AG04449 (cell line): ENCODE results near the gene ECI1.
"Not testable (repeated sequence)": the region's sequence is repeated elsewhere in the genome, so short reads cannot be mapped to it uniquely, and the experiment has no call there.

Experiments
- CTCF ChIA-PET: fragments of 350-600 bp; formaldehyde crosslinking; extraction: SDS; loops from one replicate; lab custom pipeline; 2021; ENCODE audit warnings: antibody characterized with exemption; lab: Yijun Ruan, JAX
- POLR2A ChIA-PET: fragments of 400-600, 350-600 bp; formaldehyde crosslinking; extraction: SDS; loops from one replicate; lab custom pipeline; 2020; ENCODE audit warnings: antibody characterized with exemption, inconsistent platforms; lab: Yijun Ruan, JAX
- DNase-seq: peaks from one replicate; pipeline ENCODE4 v3.0.0-alpha.2; 2010; ENCODE audit warnings: low read depth, low spot score
- H3K4me3 ChIP-seq: 2 replicates; pipeline ENCODE4 v1.5.1; 2011; ENCODE audit warnings: low read depth, mild to moderate bottlenecking, control low read depth, low read length
- TF ChIP-seq, protein P1 (sequence below): IDR thresholded peaks from one replicate; pipeline ENCODE4 v1.5.1; 2011; ENCODE audit warnings: mild to moderate bottlenecking, moderate library complexity, low read length, control low read depth, inconsistent platforms; ENCODE audit not compliant: insufficient read depth; ENCODE audit errors: missing control alignments

Gene ECI1

DNA sequence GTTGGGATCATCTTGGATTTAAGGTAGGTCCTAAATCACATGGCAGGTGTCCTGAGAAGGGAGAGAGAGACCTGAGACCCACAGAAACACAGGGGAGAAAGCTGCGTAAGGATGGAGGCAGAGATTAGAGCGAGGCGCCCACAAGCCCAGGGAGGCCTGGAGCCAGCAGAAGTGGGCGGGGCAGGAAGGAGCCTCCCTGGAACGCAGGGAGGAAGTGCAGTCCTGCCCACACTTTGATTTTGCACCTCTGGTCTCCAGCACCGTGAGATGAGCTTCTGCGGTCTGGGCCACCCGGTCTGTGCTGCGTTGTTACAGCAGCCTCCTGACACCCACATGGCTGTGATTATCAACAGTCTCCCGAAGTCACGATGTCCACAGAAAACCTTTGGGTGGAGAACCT lies 8.8 kb downstream of the ECI1 start:
- TF ChIP-seq, protein P1, sequence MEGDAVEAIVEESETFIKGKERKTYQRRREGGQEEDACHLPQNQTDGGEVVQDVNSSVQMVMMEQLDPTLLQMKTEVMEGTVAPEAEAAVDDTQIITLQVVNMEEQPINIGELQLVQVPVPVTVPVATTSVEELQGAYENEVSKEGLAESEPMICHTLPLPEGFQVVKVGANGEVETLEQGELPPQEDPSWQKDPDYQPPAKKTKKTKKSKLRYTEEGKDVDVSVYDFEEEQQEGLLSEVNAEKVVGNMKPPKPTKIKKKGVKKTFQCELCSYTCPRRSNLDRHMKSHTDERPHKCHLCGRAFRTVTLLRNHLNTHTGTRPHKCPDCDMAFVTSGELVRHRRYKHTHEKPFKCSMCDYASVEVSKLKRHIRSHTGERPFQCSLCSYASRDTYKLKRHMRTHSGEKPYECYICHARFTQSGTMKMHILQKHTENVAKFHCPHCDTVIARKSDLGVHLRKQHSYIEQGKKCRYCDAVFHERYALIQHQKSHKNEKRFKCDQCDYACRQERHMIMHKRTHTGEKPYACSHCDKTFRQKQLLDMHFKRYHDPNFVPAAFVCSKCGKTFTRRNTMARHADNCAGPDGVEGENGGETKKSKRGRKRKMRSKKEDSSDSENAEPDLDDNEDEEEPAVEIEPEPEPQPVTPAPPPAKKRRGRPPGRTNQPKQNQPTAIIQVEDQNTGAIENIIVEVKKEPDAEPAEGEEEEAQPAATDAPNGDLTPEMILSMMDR, result no peak
- POLR2A ChIA-PET, result no interaction called here
- CTCF ChIA-PET, result interaction anchor here (1.1 to 2.0 kb wide), 2 partner anchors 8 to 9 kb away, joined by 4 to 8 read pairs; partner anchors contain the start of gene ECI1
- DNase-seq, result no peak
- no peak overlapping the region for H3K4me3 ChIP-seq

DNA sequence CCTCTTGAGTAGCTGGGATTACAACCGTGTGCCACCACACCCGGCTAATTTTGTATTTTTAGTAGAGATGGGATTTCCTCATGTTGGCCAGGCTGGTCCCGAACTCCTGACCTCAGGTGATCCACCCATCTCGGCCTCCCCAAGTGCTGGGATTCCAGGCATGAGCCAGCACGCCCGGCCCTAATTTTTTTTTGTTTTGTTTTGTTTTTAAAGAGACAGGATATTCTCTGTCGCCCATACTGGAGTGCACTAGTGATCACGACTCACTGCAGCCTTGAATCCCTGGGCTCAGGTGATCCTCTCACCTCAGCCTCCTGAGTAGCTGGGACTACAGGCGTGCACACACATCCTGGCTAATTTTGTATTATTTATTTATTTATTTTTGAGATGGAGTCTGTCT lies 11.1 kb downstream of the ECI1 start:
- POLR2A ChIA-PET, H3K4me3 ChIP-seq, DNase-seq: not testable (repeated sequence)
- CTCF ChIA-PET, result interaction anchor here (0.6 kb wide), 1 partner anchor 297 kb away, joined by 3 read pairs; no protein-coding TSS in a partner anchor

DNA sequence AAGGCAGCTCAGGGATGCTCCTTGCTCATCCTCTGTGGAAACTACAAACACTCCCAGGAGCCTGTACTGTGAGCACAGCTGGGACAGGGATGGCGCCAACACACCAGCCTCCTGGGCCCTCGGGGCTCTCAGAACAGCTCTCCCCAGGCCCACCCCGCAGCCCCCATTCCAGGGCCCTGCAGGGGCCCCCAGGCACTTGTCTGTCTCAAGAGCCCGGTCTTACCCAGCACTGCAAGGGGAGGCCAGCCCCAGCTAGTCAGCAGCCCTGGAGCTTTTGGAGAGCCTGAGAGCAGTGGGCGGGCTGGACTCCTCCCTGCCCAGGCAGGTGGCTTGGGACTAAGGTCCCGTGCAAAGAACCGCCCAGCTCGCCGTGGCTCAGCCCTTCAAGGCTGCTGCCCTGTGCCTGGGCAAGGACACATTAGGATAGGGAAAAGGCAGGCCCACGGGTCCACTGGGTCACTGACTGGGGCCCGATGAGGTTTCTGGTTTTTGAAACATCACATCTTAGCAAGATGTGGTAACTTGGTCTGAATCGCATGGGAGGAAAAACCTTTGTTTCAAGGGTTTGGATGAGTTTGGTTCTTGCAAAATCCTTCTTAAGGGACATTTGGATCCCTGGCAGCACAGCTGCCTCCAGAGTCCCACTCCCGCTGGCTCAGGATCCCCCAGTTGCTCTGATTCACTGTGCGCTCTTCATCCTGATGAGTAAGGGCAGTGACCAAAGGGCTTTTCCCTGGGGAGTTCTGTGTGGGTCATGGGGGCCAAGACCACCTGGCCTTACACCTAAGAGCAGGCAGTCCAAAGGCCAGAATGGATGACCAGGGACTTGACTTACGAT lies 12.3 kb downstream of the ECI1 start:
- no peak for DNase-seq
- TF ChIP-seq, protein P1, result no peak
- ChIA-PET POLR2A (interaction anchor here (0.7 to 1.1 kb wide), 3 partner anchors 12 to 20 kb away, joined by 3 to 5 read pairs (median 4); partner anchors contain the start of gene ECI1), CTCF (interaction anchor here (1.2 kb wide), 1 partner anchor 12 kb away, joined by 6 read pairs; the partner anchor contains the start of gene ECI1)
- no peak overlapping the region for H3K4me3 ChIP-seq

DNA sequence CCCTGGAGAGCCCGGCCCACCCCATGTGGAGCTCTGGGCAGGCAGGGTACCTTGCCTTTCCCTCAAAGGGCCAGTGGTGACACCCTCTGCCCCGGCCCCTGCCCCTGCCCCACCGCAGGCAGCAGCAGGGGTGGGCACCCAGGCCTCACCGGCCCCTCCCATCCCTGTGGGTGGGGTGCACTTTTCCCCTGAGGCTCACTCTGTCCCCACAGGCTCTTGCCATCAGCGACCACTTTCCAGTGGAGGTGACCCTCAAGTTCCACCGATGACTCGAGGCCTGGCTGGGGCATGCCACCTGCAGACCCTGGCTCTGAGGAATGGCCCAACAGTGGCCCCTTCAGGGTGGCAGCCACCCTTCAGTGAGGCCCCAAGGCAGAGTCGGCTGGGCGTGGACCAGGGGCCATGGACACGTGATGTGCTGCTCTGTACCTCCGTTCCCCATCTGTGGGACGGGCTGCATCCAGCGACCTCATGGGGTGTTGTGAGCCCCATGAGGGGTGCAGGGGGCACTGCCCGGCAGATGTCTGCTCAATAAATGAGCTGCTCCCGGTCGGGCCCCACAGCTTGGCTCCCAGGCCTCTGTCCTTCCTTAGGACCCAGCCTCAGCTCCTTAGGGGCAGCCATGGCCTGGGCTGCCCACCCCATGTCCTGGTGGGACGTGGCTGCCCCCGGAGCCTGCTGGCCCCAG lies 13.1 kb downstream of the ECI1 start:
- ChIA-PET POLR2A (interaction anchor here (0.7 to 1.1 kb wide), 3 partner anchors 12 to 20 kb away, joined by 3 to 5 read pairs (median 4); partner anchors contain the start of gene ECI1), CTCF (interaction anchor here (1.2 kb wide), 1 partner anchor 12 kb away, joined by 6 read pairs; the partner anchor contains the start of gene ECI1)
- TF ChIP-seq, protein P1, result no peak
- no peak for DNase-seq
- no peak overlapping the region for H3K4me3 ChIP-seq

DNA sequence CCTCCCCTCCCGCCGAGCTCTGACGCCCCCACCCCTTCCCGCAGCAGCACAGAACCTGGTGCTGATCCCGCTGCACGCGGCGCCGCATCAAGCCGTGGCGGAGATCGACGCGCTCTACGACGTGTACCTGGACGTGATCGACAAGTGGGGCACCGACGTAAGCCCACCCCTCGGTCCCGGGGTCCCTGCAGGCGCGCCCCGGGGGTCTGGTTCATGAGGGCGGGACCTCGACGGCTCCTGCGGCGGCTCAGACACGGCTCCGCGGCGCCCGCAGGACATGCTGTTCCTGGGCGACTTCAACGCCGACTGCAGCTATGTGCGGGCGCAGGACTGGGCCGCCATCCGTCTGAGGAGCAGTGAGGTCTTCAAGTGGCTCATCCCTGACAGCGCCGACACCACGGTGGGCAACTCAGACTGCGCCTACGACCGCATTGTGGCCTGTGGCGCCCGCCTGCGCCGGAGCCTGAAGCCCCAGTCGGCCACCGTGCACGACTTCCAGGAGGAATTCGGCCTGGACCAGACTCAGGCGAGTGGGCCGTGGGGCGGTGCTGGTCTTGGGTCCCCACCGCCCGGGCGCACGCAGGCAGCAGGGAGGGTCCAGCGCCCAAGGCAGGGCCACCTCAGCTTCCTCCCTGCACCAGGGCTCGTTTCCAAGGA lies 13.8 kb downstream of the ECI1 start:
- no peak for DNase-seq
- ChIA-PET POLR2A (no interaction called here), CTCF (interaction anchor here (1.2 kb wide), 1 partner anchor 13 kb away, joined by 6 read pairs; the partner anchor contains the start of gene ECI1)
- H3K4me3 ChIP-seq, result no peak overlapping the region
- TF ChIP-seq, protein P1, result no peak

DNA sequence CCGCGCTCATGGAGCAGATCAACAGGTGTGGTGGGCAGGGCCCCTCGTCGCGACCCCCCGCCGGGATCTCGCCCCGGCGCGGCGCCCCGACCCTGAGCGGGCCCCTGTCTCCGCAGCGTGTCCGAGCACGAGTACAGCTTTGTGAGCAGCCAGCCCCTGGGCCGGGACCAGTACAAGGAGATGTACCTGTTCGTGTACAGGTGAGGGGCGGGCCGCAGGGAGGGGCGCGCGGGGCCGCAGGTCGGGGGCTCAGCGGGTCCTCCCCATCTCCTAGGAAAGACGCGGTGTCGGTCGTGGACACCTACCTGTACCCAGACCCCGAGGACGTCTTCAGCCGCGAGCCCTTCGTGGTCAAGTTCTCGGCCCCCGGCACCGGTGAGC lies 14.3 kb downstream of the ECI1 start:
- no peak for DNase-seq
- H3K4me3 ChIP-seq, result no peak overlapping the region
- TF ChIP-seq, protein P1, result no peak
- ChIA-PET POLR2A (no interaction called here), CTCF (no interaction called here)
